ENCODE data around the gene COPS2. TPM values are rescaled to one million over a fixed set of nuclear protein-coding genes. Genes with fewer than 3 reads are reported as not detected.
"Not testable (repeated sequence)": the region's sequence is repeated elsewhere in the genome, so short reads cannot be mapped to it uniquely, and the experiment has no call there.

The COPS2 gene
- total RNA-seq, 1 donor from 2014 or later: 86.5 TPM

DNA sequence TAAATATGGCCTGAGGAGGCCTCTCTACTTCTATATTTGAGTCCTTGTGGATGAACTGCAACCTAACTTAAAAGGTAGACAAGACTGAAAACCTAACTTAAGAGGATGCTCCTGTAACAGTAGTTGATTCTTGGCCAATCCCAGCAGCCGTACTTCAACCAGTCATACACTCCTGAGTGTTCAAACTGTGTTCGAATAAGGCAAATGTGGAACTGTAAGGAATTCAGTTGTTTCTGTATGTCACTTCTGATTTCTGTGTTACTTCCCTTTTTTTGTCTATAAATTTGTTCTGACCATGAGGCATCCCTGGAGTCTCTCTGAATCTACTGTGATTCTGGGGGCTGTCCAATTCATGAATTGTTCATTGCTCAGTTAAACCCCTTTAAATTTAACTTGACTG is 35.2 kb upstream of the COPS2 start:
- Mint-ChIP-seq H3K9me3 (peaks cover 9% of the 10 kb centered on the region), H3K4me3 (no peak overlapping the region), H3K27me3 (no peaks in the 10 kb centered on the region), H3K27ac (no peak overlapping the region), H3K4me1 (ENCODE audit: unreplicated experiment) (peaks cover 4% of the 10 kb centered on the region), H3K36me3 (peaks cover 5% of the 10 kb centered on the region)
- TF ChIP-seq CTCF (conservative IDR thresholded peaks at IDR 0.05): no peak
- no peak for DNase-seq (ENCODE audit: extremely low spot score, unreplicated experiment)

DNA sequence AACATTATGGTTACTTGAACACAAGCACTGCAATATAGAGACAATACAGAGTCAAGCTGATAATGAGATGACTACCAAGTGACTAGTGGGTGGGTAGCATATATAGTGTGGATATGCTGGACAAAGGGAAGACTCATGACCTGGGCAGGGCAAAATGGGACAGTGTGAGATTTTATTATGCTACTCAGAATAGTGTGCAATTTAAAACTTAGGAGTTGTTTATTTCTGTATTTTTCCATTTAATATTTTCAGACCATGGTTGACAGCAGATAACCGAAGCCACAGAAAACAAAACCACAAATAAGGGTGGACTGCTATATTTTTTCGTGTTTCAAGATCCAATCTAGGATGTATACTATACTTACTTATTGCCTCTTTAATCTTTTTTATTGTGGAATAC is 34.2 kb upstream of the COPS2 start:
- peaks cover 4% of the 10 kb centered on the region for H3K4me1 Mint-ChIP-seq (ENCODE audit: unreplicated experiment)
- peaks cover 10% of the 10 kb centered on the region for H3K36me3 Mint-ChIP-seq

DNA sequence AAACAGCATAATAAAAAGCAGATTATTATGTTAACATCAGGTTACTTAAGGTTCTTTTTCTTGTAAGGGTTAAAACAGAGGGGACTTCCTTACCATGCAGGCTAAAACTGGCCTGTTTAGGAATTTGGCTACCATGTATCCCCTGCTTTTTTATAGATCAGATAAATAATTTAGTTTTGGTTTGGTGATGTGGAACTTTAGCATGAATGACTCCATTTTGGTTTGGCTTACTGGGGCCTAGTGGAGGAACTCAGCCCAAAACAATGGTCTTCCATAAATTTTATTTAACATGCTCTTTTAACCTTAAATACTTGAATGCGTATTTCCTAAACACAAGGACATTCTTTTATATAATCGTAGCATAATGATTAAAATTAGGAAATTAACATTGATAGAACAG is 33.5 kb upstream of the COPS2 start:
- no peak for TF ChIP-seq CTCF (conservative IDR thresholded peaks at IDR 0.05)
- H3K4me1 Mint-ChIP-seq (ENCODE audit: unreplicated experiment): peaks cover 4% of the 10 kb centered on the region
- H3K4me3 Mint-ChIP-seq: no peak overlapping the region
- H3K27me3 Mint-ChIP-seq: no peaks in the 10 kb centered on the region
- peaks cover 13% of the 10 kb centered on the region for H3K36me3 Mint-ChIP-seq
- DNase-seq (ENCODE audit: extremely low spot score, unreplicated experiment): no peak
- no peak overlapping the region for H3K27ac Mint-ChIP-seq
- H3K9me3 Mint-ChIP-seq: peaks cover 9% of the 10 kb centered on the region

More for the DNA sequence above, 34.2 kb upstream of the COPS2 start:
- DNase-seq (ENCODE audit: extremely low spot score, unreplicated experiment): no peak
- TF ChIP-seq CTCF (conservative IDR thresholded peaks at IDR 0.05): no peak
- peaks cover 9% of the 10 kb centered on the region for H3K9me3 Mint-ChIP-seq
- H3K27me3 Mint-ChIP-seq: no peaks in the 10 kb centered on the region
- H3K27ac Mint-ChIP-seq: no peak overlapping the region
- H3K4me3 Mint-ChIP-seq: no peak overlapping the region

DNA sequence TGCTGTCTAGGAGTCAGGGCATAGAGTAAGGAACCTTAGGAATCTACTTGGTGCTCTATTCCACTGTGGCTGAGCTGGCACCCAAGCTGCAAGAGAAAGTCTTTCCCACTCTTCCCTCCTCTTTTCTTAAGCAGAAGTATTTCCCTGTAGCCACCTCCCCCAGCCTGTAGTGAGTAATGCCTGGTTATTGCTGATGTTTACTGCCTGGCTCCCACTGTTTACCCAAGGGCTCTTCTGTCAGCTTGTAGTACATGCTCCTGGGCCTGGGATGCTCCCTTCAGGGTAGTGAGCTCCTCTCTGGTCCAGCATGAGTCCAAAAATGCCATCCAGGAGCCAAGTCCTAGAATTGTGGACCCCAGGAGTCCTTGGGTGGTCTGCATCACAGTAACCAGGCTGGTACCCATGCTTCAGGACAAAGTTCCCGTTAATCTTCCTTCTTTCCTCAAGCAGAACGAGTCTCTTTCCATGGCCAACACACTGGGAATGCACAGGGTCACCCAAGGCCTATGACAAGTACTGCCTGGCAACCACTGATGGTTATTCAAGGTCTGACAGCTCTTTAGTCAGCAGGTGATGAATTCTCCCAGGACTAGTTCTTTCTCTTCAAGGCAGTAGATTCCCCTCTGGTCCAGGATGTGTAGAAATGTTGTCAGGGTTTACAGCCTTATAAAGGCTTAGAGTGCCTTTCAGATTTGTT is 32.3 kb upstream of the COPS2 start:
- no peak for TF ChIP-seq CTCF (conservative IDR thresholded peaks at IDR 0.05)
- H3K4me3 Mint-ChIP-seq: no peak overlapping the region
- peaks cover 9% of the 10 kb centered on the region for H3K9me3 Mint-ChIP-seq
- peak overlapping the region; percentile 54 for H3K27ac Mint-ChIP-seq
- peaks cover 15% of the 10 kb centered on the region for H3K36me3 Mint-ChIP-seq
- H3K27me3 Mint-ChIP-seq: no peaks in the 10 kb centered on the region
- H3K4me1 Mint-ChIP-seq (ENCODE audit: unreplicated experiment): peaks cover 4% of the 10 kb centered on the region
- no peak for DNase-seq (ENCODE audit: extremely low spot score, unreplicated experiment)

DNA sequence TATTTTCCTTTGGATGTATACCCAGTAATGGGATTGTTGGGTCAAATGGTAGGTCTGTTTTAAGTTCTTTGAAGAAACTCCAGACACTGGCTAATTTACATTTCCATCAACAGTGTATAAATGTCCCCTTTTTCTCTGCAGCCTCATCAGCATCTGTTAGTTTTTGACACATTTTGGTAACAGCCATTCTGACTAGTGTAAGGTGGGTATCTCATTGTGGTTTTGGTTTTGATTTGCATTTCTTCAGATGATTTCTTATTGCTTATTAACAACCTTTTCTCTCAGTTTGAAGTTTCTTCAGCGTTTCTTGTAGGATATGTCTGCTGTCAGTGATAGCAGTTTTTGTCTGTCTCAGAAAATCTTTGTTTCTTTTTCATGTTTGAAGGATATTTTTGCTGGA is 30.1 kb upstream of the COPS2 start:
- peaks cover 9% of the 10 kb centered on the region for H3K9me3 Mint-ChIP-seq
- H3K36me3 Mint-ChIP-seq: peaks cover 15% of the 10 kb centered on the region

DNA sequence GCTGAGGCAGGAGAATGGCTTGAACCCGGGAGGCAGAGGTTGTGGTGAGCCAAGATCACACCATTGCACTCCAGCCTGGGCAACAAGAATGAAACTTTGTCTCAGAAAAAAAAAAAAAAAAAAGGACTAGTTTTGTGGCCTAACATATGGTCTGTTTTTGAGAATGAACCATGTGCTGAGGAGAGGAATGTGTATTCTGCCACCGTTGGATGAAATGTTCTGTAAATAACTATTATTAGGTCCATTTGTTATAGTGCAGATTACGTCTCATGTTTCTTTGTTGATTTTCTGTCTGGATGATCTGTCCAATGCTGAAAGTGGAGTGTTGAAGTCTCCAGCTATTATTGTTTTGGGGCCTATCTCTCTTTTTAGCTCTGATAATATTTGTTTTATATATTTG is 28.3 kb upstream of the COPS2 start:
- not testable (repeated sequence) for H3K9me3 Mint-ChIP-seq; H3K4me3 Mint-ChIP-seq; DNase-seq (ENCODE audit: extremely low spot score, unreplicated experiment); H3K27me3 Mint-ChIP-seq; H3K27ac Mint-ChIP-seq; H3K4me1 Mint-ChIP-seq (ENCODE audit: unreplicated experiment)
- H3K36me3 Mint-ChIP-seq: peaks cover 15% of the 10 kb centered on the region

More for the DNA sequence above, 30.1 kb upstream of the COPS2 start:
- no peak overlapping the region for H3K4me3 Mint-ChIP-seq
- no peaks in the 10 kb centered on the region for H3K27me3 Mint-ChIP-seq
- H3K27ac Mint-ChIP-seq: no peak overlapping the region
- DNase-seq (ENCODE audit: extremely low spot score, unreplicated experiment): no peak
- no peak for TF ChIP-seq CTCF (conservative IDR thresholded peaks at IDR 0.05)
- H3K4me1 Mint-ChIP-seq (ENCODE audit: unreplicated experiment): peaks cover 4% of the 10 kb centered on the region
